OCI-LY7 (cell line): ENCODE data around the gene ARIH2.

ENCODE experiments used
- CTCF ChIP-seq: fragments of 200-600 bp; sonication (generic); conservative IDR thresholded peaks from 2 replicates; pipeline ENCODE4 v1.5.1; 2014; ENCODE audit warnings: mild to moderate bottlenecking, antibody characterized with exemption, low read length, moderate library complexity, mixed read lengths
- EZH2phosphoT487 ChIP-seq: fragments of 200-600 bp; sonication (generic); IDR thresholded peaks from 2 replicates; pipeline ENCODE4 v1.6.1; 2018; ENCODE audit warnings: low read depth, borderline replicate concordance, mild to moderate bottlenecking, mixed run types, antibody characterized with exemption, low read length, moderate library complexity, mixed read lengths

- TF ChIP-seq CTCF (no peak), EZH2phosphoT487 (no peak)
These were observed 89.3 kb downstream of the ARIH2 start for GRCh38 chr3:49007771-49008528.
